HFFc6 (cell line): ENCODE data around the gene OGT. TPM values are rescaled to one million over a fixed set of nuclear protein-coding genes. Genes with fewer than 3 reads are reported as not detected.
"Not testable (repeated sequence)": the region's sequence is repeated elsewhere in the genome, so short reads cannot be mapped to it uniquely, and the experiment has no call there.

Experiments
- DNase-seq: peaks from one replicate; pipeline ENCODE4 v3.0.0-alpha.2; 2018
- H3K27ac Mint-ChIP-seq: 2 replicates; pipeline ENCODE4 v1.8.0; 2020; ENCODE audit warnings: mild to moderate bottlenecking, mixed read lengths
- H3K27me3 Mint-ChIP-seq: 2 replicates; pipeline ENCODE4 v1.8.0; 2021; ENCODE audit warnings: mild to moderate bottlenecking, moderate library complexity, mixed read lengths; ENCODE audit not compliant: insufficient read depth
- H3K36me3 Mint-ChIP-seq: 2 replicates; pipeline ENCODE4 v1.8.0; 2021; ENCODE audit warnings: low read depth, mixed read lengths
- H3K4me1 Mint-ChIP-seq: 2 replicates; pipeline ENCODE4 v1.8.0; 2020; ENCODE audit warnings: low read depth, mixed read lengths
- H3K4me3 Mint-ChIP-seq: 2 replicates; pipeline ENCODE4 v1.8.0; 2020; ENCODE audit warnings: mild to moderate bottlenecking, moderate library complexity, mixed read lengths
- H3K9me3 Mint-ChIP-seq: 2 replicates; pipeline ENCODE4 v1.8.0; 2020; ENCODE audit warnings: mild to moderate bottlenecking, mixed read lengths
- total RNA-seq, 6 experiments: library from RNA; stranded (reverse); fragmentation: NEBNext Ultra II Directional; extraction: Animal tissue kit (Norgen Biotek cat#: 25700); gene quantifications; 2 replicates in 1 of 6; 3 replicates in 5 of 6; pipeline ENCODE4 v1.2.3, GENCODE V29; 2021
- TF ChIP-seq, protein P1 (sequence below): fragments of 200-600 bp; sonication (generic); IDR thresholded peaks from 2 replicates; pipeline ENCODE4 v1.5.0; 2021; ENCODE audit warnings: antibody characterized with exemption, mild to moderate bottlenecking

OGT gene
- total RNA-seq, 6 experiments from 2014 or later = 52.9 to 77.5 (median 57.7) TPM

DNA sequence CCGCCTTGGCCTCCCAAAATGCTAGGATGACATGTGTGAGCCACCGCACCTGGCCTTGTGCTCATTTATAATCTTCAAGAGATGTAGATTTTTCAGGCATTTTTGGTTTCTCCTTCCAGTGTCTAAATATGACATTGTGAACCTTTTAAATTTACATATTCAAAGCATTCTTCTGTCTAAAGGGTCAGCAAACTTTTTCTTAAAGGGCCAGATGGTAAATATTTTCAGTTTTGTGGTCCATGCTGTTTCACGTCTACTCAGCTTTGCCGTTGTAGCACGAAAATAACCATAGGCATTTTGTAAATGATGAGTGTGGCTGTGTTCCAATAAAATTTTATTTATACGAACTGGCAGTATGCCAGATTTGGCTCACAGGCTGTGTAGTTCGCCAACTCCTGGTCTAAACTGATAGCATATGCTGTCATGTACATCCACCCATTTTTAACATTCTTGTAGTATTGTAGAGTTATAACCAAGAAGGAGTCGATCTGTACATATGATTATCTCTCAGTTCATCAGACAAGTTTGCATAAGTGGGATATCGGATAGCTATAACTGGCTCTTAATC, 32.7 kb downstream of the OGT start:
- DNase-seq = no peak
- H3K27me3 Mint-ChIP-seq = no peaks in the 10 kb centered on the region
- no peaks in the 10 kb centered on the region for H3K4me1 Mint-ChIP-seq
- H3K27ac Mint-ChIP-seq = no peak overlapping the region
- TF ChIP-seq, protein P1, sequence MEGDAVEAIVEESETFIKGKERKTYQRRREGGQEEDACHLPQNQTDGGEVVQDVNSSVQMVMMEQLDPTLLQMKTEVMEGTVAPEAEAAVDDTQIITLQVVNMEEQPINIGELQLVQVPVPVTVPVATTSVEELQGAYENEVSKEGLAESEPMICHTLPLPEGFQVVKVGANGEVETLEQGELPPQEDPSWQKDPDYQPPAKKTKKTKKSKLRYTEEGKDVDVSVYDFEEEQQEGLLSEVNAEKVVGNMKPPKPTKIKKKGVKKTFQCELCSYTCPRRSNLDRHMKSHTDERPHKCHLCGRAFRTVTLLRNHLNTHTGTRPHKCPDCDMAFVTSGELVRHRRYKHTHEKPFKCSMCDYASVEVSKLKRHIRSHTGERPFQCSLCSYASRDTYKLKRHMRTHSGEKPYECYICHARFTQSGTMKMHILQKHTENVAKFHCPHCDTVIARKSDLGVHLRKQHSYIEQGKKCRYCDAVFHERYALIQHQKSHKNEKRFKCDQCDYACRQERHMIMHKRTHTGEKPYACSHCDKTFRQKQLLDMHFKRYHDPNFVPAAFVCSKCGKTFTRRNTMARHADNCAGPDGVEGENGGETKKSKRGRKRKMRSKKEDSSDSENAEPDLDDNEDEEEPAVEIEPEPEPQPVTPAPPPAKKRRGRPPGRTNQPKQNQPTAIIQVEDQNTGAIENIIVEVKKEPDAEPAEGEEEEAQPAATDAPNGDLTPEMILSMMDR = no peak
- H3K9me3 Mint-ChIP-seq = no peaks in the 10 kb centered on the region
- no peak overlapping the region for H3K4me3 Mint-ChIP-seq
- peaks cover 26% of the 10 kb centered on the region for H3K36me3 Mint-ChIP-seq

DNA sequence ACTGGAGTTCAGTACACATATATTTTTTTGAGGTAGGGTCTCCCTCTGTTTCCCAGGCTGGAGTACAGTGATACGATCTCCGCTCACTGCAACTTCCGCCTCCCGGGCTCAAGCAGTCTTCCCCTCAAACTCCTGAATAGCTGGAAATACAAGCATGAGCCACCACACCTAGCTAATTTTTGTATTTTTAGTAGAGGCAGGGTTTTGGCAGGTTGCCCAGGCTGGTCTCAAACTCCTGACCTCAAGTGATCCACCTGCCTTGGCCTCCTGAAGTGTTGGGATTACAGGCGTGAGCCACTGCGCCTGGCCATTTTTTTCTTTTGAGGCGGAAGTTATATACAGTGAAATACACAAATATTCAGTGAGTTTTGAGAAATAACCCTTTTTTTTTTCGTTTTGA, 38.5 kb downstream of the OGT start:
- DNase-seq, H3K4me3 Mint-ChIP-seq, H3K27me3 Mint-ChIP-seq, H3K9me3 Mint-ChIP-seq, H3K27ac Mint-ChIP-seq: not testable (repeated sequence)
- H3K36me3 Mint-ChIP-seq = peaks cover 11% of the 10 kb centered on the region; the same call in 1 of the 2 replicates
- H3K4me1 Mint-ChIP-seq = peaks cover 15% of the 10 kb centered on the region

DNA sequence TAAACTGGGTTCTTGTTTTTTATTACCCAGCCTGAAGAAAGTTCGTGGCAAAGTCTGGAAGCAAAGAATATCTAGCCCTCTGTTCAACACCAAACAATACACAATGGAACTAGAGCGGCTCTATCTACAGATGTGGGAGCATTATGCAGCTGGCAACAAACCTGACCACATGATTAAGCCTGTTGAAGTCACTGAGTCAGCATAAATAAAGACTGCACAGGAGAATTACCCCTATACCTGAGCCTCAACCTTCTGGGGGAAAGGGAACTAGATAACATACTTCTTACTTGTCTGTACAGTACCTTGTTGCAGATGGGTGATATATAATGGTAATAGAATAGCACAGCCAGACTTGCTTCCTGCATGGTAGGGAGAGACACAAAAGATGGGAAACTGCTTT, 40.7 kb downstream of the OGT start:
- Mint-ChIP-seq H3K4me1 (peaks cover 15% of the 10 kb centered on the region), H3K4me3 (no peak overlapping the region), H3K9me3 (no peaks in the 10 kb centered on the region), H3K36me3 (peaks cover 8% of the 10 kb centered on the region; the same call in 1 of the 2 replicates), H3K27ac (no peak overlapping the region; the same call in 1 of the 2 replicates), H3K27me3 (no peaks in the 10 kb centered on the region)
- TF ChIP-seq, protein P1 = no peak
- DNase-seq = no peak

DNA sequence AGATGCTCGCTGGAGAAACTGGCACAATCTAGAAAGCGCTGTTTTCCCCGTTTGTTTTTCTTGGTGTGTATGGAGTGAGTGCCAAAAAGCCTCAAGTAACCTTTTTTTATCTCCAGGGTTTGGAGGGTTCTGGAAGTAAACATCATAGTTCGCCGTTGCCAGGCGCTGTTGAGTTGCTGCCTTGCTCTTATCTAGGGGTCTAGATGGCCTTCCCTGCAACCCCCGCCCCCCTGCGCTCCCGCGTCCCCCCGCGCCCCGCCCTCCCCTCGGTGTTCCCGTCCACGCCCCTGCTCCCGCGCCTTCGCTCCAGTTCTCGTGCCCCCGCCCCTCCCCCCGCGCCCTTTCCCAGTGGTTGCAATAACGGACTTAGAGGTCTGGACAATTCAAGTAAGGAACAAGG, 44.8 kb downstream of the OGT start:
- Mint-ChIP-seq H3K9me3 (no peaks in the 10 kb centered on the region), H3K4me1 (peaks cover 15% of the 10 kb centered on the region), H3K27ac (no peak overlapping the region), H3K4me3 (no peak overlapping the region), H3K27me3 (no peaks in the 10 kb centered on the region; the same call in 1 of the 2 replicates), H3K36me3 (peaks cover 8% of the 10 kb centered on the region; the same call in 1 of the 2 replicates)
- no peak for DNase-seq
- TF ChIP-seq, protein P1 = no peak

DNA sequence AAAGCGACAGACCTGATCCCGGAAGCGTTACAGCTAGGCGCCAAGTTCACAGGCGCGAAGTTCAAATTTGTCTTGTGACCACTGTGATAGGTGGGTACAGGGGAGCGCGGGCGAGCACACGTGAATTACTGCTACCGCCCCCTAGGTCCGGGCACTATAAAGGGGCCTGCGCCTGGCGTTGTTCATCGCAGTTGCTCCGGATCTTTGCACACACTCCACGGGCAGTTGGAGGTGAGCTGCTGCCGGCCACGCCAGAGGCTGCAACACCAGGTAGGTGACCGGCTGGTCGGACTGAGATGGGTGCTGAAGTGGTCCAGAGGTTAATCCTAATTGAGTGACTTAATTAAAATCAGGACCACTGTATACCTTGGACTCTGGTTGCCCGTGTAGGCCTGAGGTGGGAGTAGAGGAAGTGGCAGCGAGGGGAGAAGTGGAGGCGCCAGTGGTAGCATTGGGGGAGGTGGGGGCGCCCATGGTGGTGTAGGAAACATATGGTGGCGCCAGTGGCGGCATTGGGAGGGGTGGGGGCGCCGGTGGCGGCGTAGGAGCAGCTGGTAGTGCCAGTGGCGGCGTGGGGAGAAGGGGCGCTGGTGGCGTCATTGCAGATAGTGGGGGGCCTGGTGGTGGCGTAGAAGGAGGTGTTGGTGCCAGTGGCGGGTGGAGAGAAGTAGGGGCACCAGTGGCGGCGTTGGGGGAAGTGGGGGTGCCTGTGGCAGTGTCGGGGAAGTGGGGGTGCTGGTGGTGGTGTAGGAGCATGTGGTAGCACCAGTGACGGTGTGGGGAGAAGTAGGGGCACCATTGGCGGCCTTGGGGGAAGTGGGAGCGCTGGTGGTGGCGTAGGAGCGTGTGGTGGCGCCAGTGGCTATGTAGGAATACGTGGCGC, 45.6 kb downstream of the OGT start, which contains the start of gene GCNA:
GCNA (plus strand) TSS at position 185 of the 883 bp plus-strand sequence. CDS start 2,385 bp downstream, outside the sequence.
- Mint-ChIP-seq H3K27me3 (no peaks in the 10 kb centered on the region; the same call in 1 of the 2 replicates), H3K9me3 (no peaks in the 10 kb centered on the region), H3K36me3 (peaks cover 8% of the 10 kb centered on the region; the same call in 1 of the 2 replicates), H3K4me1 (peaks cover 11% of the 10 kb centered on the region), H3K4me3 (no peak within 1 kb of the TSS), H3K27ac (no peak within 1 kb of the TSS)
- TF ChIP-seq, protein P1 = no peak
- DNase-seq = no peak
